ENCODE measurements around the gene ZSWIM6.

ZSWIM6 gene

GRCh38 chr5:61567337-61567736 lies 235.3 kb downstream of the ZSWIM6 start:
- no peak for DNase-seq

- DNase-seq: no peak
Observed at GRCh38 chr5:61569353-61569752, 237.3 kb downstream of the ZSWIM6 start.

GRCh38 chr5:61570767-61571166 lies 238.7 kb downstream of the ZSWIM6 start:
- no peak for DNase-seq

DNA sequence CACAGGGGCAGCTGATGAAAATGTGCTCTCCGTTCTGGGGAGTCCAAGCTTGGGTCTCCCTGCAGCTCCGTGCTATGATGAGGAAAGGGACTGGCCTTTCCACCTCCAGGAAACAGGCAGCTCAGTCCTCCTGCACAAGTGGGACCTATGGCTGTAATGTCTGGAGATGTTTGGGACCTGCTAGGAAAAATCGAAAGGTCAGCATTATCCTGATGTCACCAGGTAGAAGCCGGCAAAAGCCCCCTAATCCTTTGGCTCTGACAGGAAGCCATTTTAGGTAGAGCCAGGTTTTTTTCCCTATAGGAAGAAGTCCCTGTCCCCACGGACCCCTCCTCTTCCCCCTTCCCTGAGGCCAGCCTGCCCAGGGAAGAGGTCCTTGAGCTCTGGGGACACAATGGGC lies 240.9 kb downstream of the ZSWIM6 start:
- DNase-seq: no peak

- DNase-seq: peak; percentile 32
Observed at GRCh38 chr5:61575103-61575502, 243.0 kb downstream of the ZSWIM6 start.

- DNase-seq: no peak
Observed at GRCh38 chr5:61575581-61575980, 243.5 kb downstream of the ZSWIM6 start.

DNA sequence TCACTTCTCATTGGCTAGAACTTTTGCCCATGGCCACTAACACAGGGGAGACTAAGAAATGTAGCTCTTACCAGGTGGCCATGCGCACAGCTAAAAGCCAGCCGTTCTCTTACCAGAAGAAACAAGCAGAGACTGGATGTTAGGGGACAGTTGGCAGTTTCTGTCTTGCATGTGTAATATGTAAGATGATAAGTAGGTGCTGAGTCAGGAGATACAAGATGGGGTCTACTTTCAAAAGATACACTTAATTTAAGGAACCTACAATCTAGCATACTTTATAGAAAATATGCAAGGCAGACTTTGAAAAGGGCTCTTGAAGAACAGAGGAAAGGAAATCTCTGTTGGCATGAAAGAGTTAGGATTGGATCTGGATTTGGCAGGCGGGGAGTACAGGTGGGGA lies 244.5 kb downstream of the ZSWIM6 start:
- no peak for DNase-seq

DNA sequence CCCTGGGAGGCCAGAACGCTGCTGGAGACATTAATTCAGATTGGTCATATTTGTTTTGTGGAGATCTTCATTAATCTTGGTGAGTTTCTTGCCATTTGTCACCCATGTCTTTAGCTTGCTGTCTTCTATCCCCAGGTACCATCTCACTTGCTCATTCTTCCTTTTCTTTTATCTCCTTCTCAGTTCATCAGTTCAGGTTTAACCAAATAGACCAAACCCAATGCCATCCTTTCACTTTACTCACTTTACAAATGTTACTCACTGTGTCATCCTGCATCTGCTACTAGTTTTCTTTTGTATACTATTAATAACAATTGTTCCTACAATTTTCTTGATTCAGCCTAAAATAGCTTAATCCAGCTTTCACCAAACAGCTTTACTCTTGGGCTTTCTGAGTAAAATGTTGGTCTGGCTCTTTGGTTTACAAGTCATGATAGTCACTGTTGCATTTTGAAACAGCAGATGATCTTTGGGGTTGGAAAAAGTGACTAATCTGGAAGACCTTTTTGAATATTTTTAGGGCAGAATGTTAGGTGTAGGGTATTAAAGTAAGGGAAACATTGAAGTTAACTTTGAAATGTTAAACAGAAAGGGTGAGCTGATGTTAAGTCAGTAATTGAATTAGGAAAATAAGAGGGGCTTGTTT lies 246.9 kb downstream of the ZSWIM6 start:
- no peak for DNase-seq

DNA sequence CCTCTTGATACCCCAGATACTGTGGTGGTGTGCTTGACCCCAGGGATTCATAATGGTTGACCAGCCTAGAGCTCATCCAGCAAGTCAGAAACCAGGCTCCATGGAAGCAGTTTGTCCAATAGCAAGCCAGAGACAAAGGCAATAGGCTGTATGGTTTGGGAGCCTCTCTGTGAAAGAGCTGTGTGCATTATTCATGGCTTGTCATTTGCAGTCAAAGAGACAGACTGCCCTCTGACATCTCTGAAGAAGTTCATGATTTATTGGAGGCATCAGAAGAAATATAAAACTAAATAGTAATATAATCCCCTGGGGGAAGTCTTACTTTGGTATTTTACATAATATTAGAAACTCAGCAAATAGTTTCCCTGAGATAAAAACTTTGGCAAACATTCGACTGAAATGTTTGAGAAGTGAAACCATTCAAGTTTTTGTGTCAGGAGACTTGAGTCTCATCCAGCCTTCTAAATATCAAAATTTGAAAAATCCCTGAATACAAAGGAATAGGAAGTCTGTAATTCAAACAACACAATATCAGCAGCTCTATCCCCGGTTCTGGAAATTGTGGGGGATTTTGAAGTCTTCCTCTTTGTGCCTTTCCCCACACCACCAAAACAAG lies 250.3 kb downstream of the ZSWIM6 start:
- DNase-seq: no peak

DNA sequence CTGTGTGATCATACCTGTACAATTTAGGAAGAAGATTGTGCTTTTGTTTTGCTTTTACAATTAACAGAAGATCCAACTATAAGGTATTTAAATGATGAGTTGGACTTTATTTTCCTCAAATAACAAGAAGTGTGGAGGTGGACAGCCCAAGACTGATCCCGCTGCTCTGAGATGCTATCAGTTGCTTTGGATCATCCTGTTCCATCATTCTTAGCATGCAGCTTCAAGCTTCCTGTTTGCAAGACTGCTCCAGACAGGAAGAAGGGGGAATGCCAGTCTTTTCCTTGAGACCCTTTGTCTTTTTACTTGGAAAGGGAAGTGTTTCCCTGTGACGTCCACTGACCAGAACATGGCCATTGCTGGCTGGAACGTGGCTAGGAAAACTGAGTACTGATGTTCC lies 250.8 kb downstream of the ZSWIM6 start:
- no peak for DNase-seq

DNA sequence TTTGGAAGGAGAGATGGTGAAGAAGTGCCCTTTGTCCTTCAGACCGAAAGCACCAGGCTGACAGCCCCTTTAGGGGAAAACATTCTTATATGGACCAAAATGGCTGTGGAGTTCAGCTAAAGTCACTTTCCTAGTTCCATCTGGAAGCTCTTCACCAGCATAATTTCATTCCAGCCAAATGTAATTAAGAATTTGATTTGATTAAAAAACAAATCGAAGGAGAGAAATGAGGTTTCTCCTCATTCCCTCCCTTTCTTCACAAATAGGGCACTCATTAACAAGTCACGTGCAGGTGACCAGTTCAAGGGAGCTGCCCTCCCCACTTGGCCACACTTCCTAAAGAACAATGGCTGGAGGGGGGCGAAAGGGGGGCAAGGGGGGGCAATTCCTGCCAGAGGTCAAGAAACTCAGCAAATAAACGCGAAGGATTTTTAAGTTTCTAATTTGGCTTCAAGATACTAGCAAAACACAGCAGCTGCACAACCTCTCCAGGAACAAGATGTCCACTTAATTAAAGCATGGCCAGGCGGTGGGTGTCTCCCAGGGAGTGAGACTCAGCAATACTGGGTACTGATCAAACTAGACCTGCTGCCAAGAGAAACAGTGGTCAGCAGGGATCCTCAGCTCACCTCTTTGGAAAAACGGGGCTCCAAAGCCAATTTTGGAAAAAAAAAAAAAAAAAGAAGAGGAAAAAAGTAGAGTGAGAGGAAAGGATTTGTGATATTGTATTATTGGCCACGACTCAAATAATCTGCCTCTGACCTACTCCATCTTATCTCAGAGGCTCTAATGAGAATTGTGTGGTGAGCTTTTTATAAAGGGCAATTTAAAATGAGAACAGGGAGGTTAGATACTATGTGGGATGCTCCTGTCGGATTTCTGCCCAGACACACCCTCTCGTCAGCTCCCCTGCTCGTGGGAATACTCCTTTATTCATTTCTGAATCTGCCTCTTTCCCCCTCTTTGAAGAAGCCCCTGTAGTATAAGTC lies 254.3 kb downstream of the ZSWIM6 start:
- DNase-seq: no peak

DNA sequence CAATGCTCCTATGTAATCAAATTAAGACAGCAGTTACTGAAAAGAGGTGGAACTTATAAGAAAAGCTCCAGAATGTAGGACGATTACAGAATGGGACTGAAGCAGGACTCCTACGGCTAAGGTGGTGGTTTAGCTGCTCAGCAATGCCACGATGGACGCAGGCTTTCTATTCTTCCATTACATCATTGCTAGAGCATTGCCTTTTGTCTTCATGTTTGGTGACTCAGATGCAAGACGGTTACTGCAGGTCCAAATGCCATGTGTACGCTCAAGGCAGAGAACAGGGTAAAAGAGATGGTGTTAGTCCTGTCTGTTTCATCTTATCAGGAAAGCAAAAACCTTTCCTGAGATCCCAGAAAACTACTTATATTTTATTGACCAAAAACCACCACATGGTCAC lies 255.1 kb downstream of the ZSWIM6 start:
- no peak for DNase-seq

DNA sequence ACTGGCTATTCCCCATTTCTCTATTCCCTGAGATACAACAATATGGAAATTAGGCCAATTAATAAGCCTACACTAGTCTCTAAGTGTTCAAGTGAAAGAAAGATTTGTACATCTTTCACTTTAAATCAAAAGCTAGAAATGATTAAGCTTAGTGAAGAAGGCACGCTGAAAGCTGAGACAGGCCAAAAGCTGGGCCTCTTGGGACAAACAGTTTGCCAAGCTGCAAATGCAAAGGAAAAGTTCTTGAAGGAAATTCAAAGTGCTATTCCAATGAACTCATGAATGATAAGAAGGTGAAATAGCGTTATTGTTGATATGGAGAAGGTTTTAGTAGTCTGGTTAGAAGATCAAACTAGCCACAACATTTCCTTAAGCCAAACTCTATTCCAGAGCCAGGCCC lies 256.2 kb downstream of the ZSWIM6 start:
- no peak for DNase-seq

GRCh38 chr5:61589946-61590345 lies 257.9 kb downstream of the ZSWIM6 start:
- DNase-seq: no peak

DNA sequence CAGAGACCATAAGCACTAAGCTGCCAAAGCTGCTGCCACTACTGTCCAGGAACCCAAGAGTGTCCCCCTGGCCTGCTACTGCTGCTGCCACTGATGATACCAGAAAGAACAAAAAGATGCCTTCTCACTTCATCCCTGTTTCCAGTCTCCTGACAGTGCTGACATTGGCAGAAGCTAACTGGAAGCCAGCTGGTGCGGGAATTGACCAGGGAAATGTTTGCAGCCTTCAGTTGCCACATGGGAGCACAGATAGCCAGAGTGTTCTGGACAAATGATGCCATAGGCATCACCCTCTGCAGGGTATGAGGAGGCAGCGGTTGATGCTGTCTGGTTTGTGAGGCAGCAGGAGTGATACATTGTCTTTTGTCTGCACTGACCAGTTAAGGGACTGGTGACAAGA lies 258.4 kb downstream of the ZSWIM6 start:
- DNase-seq: no peak

- DNase-seq: no peak
Observed at GRCh38 chr5:61591859-61592258, 259.8 kb downstream of the ZSWIM6 start.

- no peak for DNase-seq
Observed at GRCh38 chr5:61595426-61595825, 263.4 kb downstream of the ZSWIM6 start.
